NCI-H526 treated with DMSO at 0.1 percent for 48 hours (cell line): ENCODE measurements around the gene PIP5K1A.
A peak's percentile ranks its signal among the peaks of the same experiment; 100 is the strongest.
"Not testable (repeated sequence)": the region's sequence is repeated elsewhere in the genome, so short reads cannot be mapped to it uniquely, and the experiment has no call there.

Experiments
- DNase-seq: peaks from one replicate; lab custom pipeline; 2025; lab: John Stamatoyannopoulos, UW

The PIP5K1A gene

DNA sequence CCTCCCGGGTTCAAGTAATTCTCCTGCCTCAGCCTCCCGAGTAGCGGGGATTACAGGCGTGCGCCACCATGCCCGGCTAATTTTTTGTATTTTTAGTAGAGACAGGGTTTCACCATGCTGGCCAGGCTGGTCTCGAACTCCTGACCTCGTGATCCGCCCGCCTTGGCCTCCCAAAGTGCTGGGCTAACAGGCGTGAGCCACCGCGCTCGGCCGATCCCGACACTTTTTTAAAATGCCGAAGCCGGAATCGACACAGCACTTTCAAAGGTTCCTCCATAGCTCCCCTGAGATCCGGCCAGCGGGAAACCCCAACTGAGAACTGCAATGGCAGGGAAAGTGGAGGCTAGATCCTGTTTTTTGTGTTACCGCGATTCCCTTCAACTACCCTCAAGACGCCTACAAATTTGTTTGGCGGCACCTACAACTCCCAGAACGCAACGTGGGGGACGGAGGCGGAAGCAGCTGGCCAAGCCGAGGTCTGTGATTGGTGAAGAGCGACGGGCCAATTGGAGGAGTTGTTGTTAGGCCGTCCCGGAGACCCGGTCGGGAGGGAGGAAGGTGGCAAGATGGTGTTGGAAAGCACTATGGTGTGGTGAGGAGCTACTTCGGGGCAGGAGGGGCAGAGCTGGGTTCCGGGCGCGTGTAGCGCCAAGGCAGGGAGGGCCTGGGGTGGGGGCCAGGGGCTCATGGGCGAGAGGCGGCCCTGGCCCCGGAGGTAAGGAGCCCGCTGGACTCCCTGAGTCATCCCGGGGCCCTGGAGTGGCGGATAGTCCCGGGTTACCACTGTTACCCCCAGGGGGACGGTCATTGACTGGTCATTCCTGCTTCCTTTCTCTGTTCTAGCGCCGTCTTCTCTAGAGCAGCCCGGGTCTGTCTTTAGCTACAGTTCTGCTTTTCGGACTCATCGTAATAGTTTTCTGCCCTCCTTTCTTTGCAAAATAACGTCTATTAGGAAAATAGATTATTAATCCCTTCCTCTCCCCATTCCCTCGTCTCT lies 56.2 kb downstream of the PIP5K1A start, which contains the start of gene PSMD4:
TSS of gene PSMD4 (plus strand) at position 518 of the 997 bp plus-strand sequence. CDS start at position 567, 49 bp downstream.
- peak; percentile 100 for DNase-seq

DNA sequence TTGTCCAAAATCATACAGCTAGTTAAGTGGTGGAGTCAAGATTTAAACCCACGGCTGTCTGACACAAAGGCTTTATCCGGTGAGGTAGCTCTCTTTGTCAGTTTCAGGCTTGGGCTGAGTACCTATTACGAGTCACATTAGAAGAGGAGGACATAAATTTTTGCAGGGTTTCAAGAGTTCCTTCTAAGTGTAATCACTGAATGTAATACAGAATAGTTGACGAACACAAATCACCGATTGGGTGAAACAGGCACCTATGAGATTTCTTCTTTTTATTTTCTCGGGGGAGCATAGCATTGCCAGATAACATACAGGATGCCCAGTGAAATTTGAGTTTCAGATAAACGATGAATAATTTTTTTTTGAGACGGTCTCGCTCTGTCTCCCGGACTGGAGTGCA lies 57.0 kb downstream of the PIP5K1A start:
- no peak for DNase-seq

DNA sequence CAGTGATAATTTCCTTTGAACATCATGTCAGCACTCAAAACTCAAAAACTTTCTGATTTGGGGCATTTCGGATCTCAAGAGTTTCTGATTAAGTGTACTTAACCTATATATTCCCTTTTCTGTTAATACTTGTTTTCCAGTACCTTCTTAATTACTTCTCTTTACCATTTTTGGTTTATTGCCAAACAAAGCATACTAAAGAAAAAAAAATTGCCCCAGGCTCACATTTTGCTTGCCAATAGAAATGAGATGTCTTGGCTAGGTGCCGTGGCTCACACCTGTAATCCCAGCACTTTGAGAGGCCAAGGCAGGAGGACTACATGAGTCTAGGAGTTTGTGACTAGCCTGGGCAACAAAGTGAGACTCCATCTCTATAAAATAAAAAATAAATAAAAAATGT lies 61.0 kb downstream of the PIP5K1A start:
- no peak for DNase-seq

- no peak for DNase-seq
These were observed 67.3 kb downstream of the PIP5K1A start for GRCh38 chr1:151265446-151266236.

GRCh38 chr1:151266315-151266714 lies 68.0 kb downstream of the PIP5K1A start:
- no peak for DNase-seq

DNA sequence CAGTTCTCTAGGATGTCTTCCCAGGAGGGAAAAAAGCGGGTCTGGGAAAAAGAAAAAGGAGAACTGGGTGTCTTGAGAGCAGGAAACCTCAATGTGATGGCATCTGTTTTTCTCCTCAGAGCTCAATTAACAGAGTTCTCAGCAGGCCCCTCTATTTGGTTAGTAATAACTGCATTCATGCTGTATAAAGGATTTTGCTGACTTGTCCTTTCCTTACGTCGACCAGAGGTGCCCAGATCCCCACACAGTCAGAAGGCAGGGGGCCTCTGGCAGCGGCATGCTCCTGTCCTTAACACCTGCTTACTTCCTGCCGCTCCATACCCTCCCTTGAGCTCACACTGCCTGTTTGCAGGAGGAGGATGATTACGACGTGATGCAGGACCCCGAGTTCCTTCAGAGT lies 68.5 kb downstream of the PIP5K1A start:
- DNase-seq, result no peak

- no peak for DNase-seq
These were observed 69.4 kb downstream of the PIP5K1A start for GRCh38 chr1:151267760-151268159.

DNA sequence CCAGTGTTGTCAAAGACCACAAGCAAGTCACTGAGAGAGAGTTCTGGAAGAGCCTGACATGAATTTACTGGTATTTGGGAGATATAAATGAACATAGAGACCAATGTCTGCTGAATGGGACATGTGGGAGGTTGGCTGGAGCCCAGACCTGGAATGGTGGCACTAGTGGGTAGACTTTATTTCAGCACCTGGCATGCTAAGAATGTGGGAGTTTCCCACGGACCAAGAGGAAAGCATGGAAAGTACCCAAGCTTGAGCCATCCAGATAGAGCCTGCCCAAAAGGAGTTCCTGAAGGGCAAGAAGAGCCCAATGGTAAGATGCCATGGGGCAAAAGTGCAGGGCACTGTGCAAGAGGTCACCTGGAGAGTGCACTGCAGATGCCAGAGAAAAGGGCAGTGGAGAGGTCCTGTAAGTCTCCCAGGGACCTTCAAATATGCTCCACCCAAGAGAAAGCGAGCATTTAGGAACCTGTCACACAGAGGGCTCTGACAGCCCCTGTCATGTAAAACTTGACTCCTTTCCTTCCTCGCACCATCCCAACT lies 75.6 kb downstream of the PIP5K1A start:
- DNase-seq, result no peak

DNA sequence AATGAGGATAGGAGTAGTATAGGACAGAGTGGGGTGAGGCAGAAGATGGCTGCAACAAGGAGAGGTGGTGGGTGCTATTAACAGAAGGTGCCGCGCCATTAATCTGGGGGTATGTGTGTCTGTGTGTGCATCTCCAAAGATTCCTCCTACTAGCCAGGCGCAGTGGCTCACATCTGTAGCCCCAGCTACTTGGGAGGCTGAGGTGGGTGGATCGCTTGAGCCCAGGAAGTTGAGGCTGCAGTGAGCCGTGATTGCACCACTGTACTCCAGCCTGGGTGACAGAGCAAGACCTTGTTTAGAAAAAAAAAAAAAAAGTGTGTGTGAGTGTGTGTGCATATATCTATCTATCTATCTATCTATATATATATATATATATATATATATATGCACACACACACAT lies 77.0 kb downstream of the PIP5K1A start:
- not testable (repeated sequence) for DNase-seq

DNA sequence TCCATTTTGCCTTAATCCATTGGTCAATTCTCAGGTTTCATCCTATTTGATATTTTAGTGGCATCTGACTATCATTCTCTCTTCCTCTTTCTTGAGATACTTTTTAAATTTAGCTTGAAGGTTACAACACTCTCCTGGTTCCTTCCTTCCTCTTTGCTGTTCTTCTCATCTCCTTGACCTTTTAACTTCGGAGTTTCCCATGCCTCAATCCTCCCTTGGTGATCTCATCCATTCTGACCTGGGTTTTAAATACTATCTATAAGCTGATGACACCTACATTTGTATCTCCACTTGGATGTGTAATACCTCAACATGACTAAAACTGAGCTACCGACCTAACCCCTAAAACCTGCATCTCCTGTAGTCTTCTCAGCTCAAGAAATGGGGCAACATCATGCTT lies 78.9 kb downstream of the PIP5K1A start:
- no peak for DNase-seq

DNA sequence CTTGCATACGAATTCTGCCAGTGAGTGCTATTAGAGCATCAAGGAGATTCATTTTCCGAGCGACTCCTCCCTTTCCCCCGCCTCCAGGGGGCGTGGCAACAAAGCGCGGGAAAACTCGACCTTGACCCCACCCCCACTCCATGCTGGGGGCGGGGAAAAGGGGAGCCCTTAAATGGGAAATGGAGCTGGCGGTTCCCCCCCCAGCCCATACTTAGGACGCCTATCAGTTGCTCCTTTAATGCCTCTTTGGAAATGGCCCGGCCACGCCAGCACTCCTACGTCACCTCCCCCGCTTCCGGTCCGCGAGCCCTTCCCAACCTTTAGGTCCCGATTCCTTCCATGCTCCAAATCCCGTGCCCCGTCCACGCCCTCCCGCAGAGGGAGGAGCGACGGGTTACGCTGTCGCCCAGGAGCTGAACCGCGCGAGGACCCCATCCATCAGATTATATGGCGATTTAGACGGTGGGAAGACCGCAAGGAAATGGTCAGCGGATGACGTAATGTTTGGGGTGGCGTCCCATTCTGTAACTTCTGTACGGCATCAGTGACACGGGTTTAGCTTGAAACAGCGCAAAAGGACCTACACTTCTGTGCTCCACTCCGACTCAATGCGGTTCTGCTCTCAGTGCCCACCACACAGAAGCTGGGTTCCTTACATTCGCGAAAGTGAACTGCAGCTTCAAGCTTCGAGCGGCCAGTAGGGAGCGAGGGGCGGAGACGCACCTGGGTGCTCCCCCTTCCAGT lies 83.0 kb downstream of the PIP5K1A start:
- DNase-seq, result peak; percentile 99

DNA sequence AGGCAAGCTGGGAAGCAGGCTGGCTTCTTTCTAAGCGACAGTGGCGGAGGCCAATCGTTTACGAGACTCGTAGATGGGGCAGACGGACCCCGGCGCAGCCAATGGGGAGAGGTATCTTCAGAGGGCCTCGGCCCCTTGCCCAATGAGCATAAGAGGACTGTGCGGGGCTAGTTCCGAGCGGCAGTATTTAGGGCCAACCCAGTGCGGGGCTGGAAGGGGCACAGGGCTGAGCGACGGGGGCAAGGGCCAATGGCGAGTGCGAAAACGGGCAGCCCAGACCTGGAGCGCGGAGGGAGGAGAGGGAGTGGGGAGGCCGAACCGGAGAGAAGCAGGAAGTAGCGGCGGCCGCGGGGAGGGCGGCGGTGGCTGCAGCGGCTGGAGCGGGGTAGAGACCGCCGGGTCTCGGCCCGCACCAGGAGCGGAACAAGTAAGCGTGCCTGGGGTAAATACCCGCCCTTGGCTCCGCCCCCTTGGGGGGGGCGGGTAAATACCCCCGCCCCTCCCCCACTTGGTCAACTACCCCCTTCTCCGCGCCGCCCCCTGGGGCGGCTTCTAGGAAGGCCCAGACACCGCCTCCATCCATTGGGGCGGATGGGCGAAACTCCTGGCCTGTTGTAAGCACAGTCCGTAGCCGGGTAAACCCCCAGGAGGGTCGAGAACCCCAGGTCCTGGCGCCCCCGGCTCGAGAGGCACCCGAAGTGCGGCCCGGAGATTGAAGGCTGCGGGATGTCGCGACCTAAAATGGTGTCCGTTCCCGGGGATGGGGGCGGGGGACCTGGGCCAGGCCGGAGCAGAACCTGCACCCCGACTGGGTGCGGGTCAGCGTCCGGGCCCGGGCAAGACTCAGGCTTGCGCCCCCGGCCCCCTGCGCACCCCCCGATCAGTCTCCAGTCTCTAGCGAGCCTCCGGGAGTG lies 83.9 kb downstream of the PIP5K1A start, which contains the start of gene ZNF687:
TSS of gene ZNF687 (plus strand) at position 331 of the 914 bp plus-strand sequence. CDS start 3,993 bp downstream, outside the sequence.
- DNase-seq, result peak; percentile 100

DNA sequence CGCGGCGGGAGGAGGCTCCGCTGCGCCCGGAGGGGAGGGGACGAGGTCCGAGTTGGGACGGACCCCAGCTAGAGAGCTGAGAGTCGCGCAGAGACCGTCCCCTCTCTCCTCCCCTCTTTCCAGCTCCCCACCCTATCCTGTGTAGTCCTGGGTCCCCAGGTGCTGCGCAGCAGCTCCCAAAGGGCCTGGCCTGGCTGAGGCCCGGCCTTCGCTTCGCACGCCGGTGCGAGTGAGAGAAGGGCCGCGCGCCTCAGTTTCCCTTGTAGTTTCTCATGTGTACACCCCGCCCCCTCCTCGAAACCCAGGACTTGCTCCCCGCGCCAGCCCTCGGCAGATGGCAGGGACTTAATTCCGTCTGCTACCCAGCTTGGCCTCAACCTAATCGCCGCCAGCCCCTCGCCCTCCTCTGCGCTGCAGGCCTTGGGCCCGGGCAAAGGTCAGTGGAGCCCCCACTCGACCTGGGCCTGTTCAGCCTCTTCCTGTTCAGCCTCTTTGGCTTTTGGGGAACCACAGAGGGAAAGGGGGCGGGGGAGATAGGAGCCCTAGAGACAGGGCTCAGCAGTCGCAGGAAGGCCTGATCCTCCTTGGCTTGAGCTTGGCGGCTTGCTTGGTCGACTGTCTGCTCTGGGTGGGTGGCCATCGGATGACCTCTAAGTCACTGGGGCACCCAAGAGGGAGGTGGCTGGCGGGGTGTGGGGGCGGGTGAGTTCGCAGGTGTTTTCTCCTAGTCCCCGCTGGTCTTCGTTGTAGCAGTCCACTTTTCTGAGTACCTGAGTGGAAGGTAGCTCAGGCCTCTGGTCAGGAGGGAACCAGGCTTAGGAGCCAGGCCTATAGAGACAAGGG lies 84.8 kb downstream of the PIP5K1A start:
- DNase-seq, result peak; percentile 52

DNA sequence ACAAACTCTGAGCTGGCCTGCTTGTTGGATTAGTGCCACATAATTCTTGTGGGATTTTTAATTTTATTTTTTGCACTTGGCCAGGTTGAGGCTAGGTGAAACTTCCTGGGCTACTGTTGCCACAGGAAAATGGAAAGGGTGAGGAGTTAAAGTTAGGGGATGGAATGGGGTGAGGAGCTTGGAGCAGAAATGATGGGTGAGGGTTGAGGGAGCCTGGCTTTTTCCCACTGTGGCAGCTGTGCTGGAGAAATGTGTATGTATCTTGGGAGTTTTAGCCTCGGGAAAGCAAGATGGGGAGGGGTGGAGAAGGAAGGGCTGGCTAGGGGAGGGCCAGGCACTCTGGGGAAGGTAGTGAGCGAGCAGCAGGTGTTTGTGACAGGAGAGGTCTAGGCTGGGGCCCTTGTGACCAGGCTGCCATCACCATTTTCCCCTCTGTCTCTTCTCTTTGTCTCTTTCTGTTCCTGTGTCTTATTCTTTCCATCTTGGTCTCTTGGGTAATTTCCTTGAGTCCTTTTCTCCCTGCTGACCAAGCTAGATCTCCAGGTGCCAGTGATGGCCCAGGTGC lies 85.7 kb downstream of the PIP5K1A start:
- no peak for DNase-seq

GRCh38 chr1:151286619-151287340 lies 88.4 kb downstream of the PIP5K1A start:
- no peak for DNase-seq

DNA sequence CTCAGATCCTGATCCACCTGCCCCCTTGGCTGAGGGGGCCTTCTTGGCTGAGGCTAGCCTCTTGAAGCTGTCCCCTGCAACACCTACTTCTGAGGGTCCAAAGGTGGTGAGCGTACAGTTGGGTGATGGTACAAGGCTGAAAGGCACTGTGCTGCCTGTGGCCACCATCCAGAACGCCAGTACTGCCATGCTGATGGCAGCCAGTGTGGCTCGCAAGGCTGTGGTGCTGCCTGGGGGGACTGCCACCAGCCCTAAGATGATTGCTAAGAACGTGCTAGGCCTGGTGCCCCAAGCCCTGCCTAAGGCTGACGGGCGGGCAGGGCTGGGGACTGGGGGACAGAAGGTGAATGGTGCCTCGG lies 89.0 kb downstream of the PIP5K1A start:
- no peak for DNase-seq

- no peak for DNase-seq
These were observed 89.6 kb downstream of the PIP5K1A start for GRCh38 chr1:151287767-151288500.

DNA sequence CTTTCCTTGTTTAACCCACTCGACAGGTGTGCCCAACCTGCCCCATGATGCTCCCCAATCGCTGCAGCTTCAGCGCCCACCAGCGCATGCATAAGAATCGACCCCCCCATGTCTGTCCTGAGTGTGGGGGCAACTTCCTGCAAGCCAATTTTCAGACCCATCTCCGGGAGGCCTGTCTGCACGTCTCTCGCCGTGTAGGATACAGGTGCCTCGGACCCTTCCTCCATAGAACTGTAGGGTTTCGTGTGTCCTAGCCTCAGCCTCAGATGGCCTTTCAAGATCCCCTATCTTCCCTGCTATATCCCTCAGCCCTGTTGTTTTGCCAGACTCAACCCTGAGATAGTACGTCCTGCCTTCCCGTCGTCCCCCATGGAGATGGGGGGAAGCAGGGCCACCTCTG lies 90.2 kb downstream of the PIP5K1A start:
- DNase-seq, result no peak
